HepG2 (cell line): ENCODE results near the gene ELAC2. TPM values are rescaled to one million over a fixed set of nuclear protein-coding genes. Genes with fewer than 3 reads are reported as not detected.

Experiments used
- ATAC-seq: fragments of 200-7000 bp; cut with Tn5 transposase; 3 replicates; pipeline ENCODE4 v1.9.1; 2020; ENCODE audit warnings: mild to moderate bottlenecking, moderate library complexity
- BruUV-seq: library from RNA; stranded (reverse); fragments of 400-500 nt; replicated peaks from 2 replicates; lab custom pipeline; 2021; lab: Mats Ljungman, UMichigan
- CTCF ChIA-PET: fragments of 300-600 bp; formaldehyde crosslinking; extraction: SDS; loops from one replicate; lab custom pipeline; 2021; ENCODE audit warnings: low total read pairs, inconsistent platforms, low intra/inter-chr PET ratio; lab: Yijun Ruan, JAX
- POLR2A ChIA-PET: fragments of 350-600 bp; sonication (Branson Sonifier 250); formaldehyde crosslinking; loops from one replicate; lab custom pipeline; 2020; ENCODE audit warnings: antibody characterized with exemption, inconsistent platforms; lab: Yijun Ruan, JAX
- DNase-seq: peaks from one replicate; pipeline ENCODE4 v3.0.0-alpha.2; 2015; ENCODE audit warnings: low spot score
- FAIRE-seq: peaks from 3 replicates; lab custom pipeline; 2011; peaks lifted over from hg19 to GRCh38; lab: Jason Lieb, UNC
- H2AFZ ChIP-seq: one replicate; pipeline ENCODE4 v1.6.1; 2011; ENCODE audit warnings: low read length, inconsistent platforms
- H3K27ac ChIP-seq: fragments of 300-600 bp; 3 replicates; pipeline ENCODE4 v1.8.0; 2011; ENCODE audit warnings: mixed run types, mild to moderate bottlenecking, mixed read lengths, low read length, inconsistent platforms; ENCODE audit not compliant: insufficient read depth; ENCODE audit errors: extremely low read length
- H3K27me3 ChIP-seq, 2 experiments: fragments of 200-600 bp in 1 of 2; 2 replicates in 1 of 2; 3 replicates in 1 of 2; pipeline versions ENCODE4 v1.6.0 to v1.8.0; 2011; ENCODE audit warnings: low read length in 2 of 2, mild to moderate bottlenecking in 2 of 2, moderate library complexity in 2 of 2, inconsistent platforms in 1 of 2; ENCODE audit not compliant: insufficient read depth in 2 of 2, control insufficient read depth in 1 of 2
- H3K36me3 ChIP-seq, 2 experiments: fragments of 200-600 bp in 1 of 2; replicated peaks in 1 of 2; 2 replicates in 1 of 2; 3 replicates in 1 of 2; pipeline versions ENCODE4 v1.5.1 to v1.8.0; 2011; ENCODE audit warnings: low read length in 2 of 2, inconsistent platforms in 1 of 2; ENCODE audit not compliant: insufficient read depth in 2 of 2, control insufficient read depth in 1 of 2
- H3K4me1 ChIP-seq: 2 replicates; pipeline ENCODE4 v1.5.1; 2012; ENCODE audit warnings: low read length, inconsistent platforms; ENCODE audit not compliant: insufficient read depth
- H3K4me2 ChIP-seq: 2 replicates; pipeline ENCODE4 v1.6.0; 2011; ENCODE audit warnings: low read depth, low read length, inconsistent platforms
- H3K4me3 ChIP-seq, 3 experiments: fragments of 200-600 bp in 1 of 3; sonication (generic), shearing (Covaris generic) in 1 of 3; replicated peaks in 1 of 3; 2 replicates each; pipeline ENCODE4 v1.5.1; 2011 to 2016; ENCODE audit warnings: low read length in 3 of 3, inconsistent platforms in 2 of 3, low read depth in 2 of 3, mild to moderate bottlenecking in 2 of 3, control low read depth in 1 of 3, mixed read lengths in 1 of 3; ENCODE audit not compliant: insufficient read depth in 1 of 3
- H3K79me2 ChIP-seq: one replicate; pipeline ENCODE4 v1.6.1; 2011; ENCODE audit warnings: low read length, inconsistent platforms; ENCODE audit not compliant: insufficient read depth
- H3K9ac ChIP-seq: 2 replicates; pipeline ENCODE4 v1.6.0; 2011; ENCODE audit warnings: mild to moderate bottlenecking, low read depth, low read length, inconsistent platforms; ENCODE audit not compliant: insufficient read depth
- H3K9me3 ChIP-seq: 2 replicates; pipeline ENCODE4 v1.5.1; 2012; ENCODE audit warnings: mild to moderate bottlenecking, low read length
- H4K20me1 ChIP-seq: 2 replicates; pipeline ENCODE4 v1.6.0; 2011; ENCODE audit warnings: inconsistent platforms, mild to moderate bottlenecking, low read length, moderate library complexity; ENCODE audit not compliant: insufficient read depth
- EEA1 ChIP-seq: sonication (generic); formaldehyde crosslinking; IDR thresholded peaks from 2 replicates; pipeline ENCODE4 v1.5.1; 2020; ENCODE audit warnings: mild to moderate bottlenecking, missing genetic modification reagents, borderline replicate concordance
- HOXA7 ChIP-seq: sonication (generic); formaldehyde crosslinking; IDR thresholded peaks from 2 replicates; pipeline ENCODE4 v1.8.1; 2022; ENCODE audit warnings: mild to moderate bottlenecking, missing genetic modification reagents, moderate library complexity
- ISX ChIP-seq: sonication (generic); formaldehyde crosslinking; conservative IDR thresholded peaks from 2 replicates; pipeline ENCODE4 v1.5.0; 2020; ENCODE audit warnings: missing genetic modification reagents
- LBX2 ChIP-seq: sonication (generic); formaldehyde crosslinking; IDR thresholded peaks from 2 replicates; pipeline ENCODE4 v1.5.0; 2020; ENCODE audit warnings: missing genetic modification reagents, mild to moderate bottlenecking, borderline replicate concordance
- MLLT10 ChIP-seq: sonication (generic); formaldehyde crosslinking; IDR thresholded peaks from 2 replicates; pipeline ENCODE4 v1.4.0; 2020; ENCODE audit warnings: missing genetic modification reagents
- MTA3 ChIP-seq: sonication (generic); formaldehyde crosslinking; IDR thresholded peaks from 2 replicates; pipeline ENCODE4 v1.4.0; 2020; ENCODE audit warnings: missing genetic modification reagents
- NR2F2 ChIP-seq: IDR thresholded peaks from 2 replicates; pipeline ENCODE4 v1.6.1; 2012; ENCODE audit warnings: low read depth, inconsistent platforms, borderline replicate concordance
- RFX3 ChIP-seq: IDR thresholded peaks from 2 replicates; pipeline ENCODE4 v1.6.1; 2016; ENCODE audit warnings: missing biosample characterization, missing genetic modification reagents
- ZFP90 ChIP-seq: sonication (generic); formaldehyde crosslinking; IDR thresholded peaks from 2 replicates; pipeline ENCODE4 v1.8.0; 2022; ENCODE audit warnings: missing genetic modification reagents, mild to moderate bottlenecking, inconsistent platforms, borderline replicate concordance
- ZNF160 ChIP-seq: sonication (generic); formaldehyde crosslinking; IDR thresholded peaks from 2 replicates; pipeline ENCODE4 v1.8.0; 2022; ENCODE audit warnings: mild to moderate bottlenecking, inconsistent platforms, missing genetic modification reagents
- ZNF367 ChIP-seq: sonication (generic); formaldehyde crosslinking; IDR thresholded peaks from 2 replicates; pipeline ENCODE4 v1.4.0; 2020; ENCODE audit warnings: missing genetic modification reagents, borderline replicate concordance
- ZNF431 ChIP-seq: sonication (generic); formaldehyde crosslinking; IDR thresholded peaks from 2 replicates; pipeline ENCODE4 v1.9.0; 2022; ENCODE audit warnings: missing genetic modification reagents, low read depth, mild to moderate bottlenecking, borderline replicate concordance
- ZNF451 ChIP-seq: sonication (generic); formaldehyde crosslinking; IDR thresholded peaks from 2 replicates; pipeline ENCODE4 v1.5.0; 2020; ENCODE audit warnings: mild to moderate bottlenecking, missing genetic modification reagents
- ZNF563 ChIP-seq: sonication (generic); formaldehyde crosslinking; IDR thresholded peaks from 2 replicates; pipeline ENCODE4 v1.8.0; 2022; ENCODE audit warnings: mild to moderate bottlenecking, moderate library complexity, missing genetic modification reagents
- ZNF639 ChIP-seq: conservative IDR thresholded peaks from 2 replicates; pipeline ENCODE4 v1.6.1; 2018; ENCODE audit warnings: missing genetic modification reagents
- WGBS: methylation state at CpG from one replicate; pipeline ENCODE4 v1.1.6; 2017; ENCODE audit warnings: low lambda C conversion rate; 5-methylcytosine and 5-hydroxymethylcytosine counted together
- in situ Hi-C: cut with HindIII; loops from 2 replicates; pipeline ENCODE4 v1.10.0; 2017; ENCODE audit warnings: low pct_unique_long_range_greater_than_20kb; ENCODE audit not compliant: extremely low pct_ligation_motif_present
- intact Hi-C: fragments of 100-400 bp; cut with micrococcal nuclease; formaldehyde crosslinking; loops from one replicate; pipeline ENCODE4 v1.10.0; 2022; ENCODE audit not compliant: unreplicated experiment
- polyA plus RNA-seq, 8 experiments: library from polyadenylated mRNA; depleted of rRNA in 3 of 8; stranded (reverse) in 7 of 8; unstranded in 1 of 8; fragments of >200 nt; fragmentation: Illumina TruSeq in 4 of 8; extraction: Trizol in 4 of 8; gene quantifications; 2 replicates each; pipeline versions ENCODE4 v1.2.1 to v1.2.3, GENCODE V29; 2011 to 2016; ENCODE audit warnings: low read depth in 4 of 8, missing spikeins in 1 of 8, mixed read lengths in 1 of 8; ENCODE audit not compliant: insufficient read depth in 1 of 8
- total RNA-seq, 5 experiments: library from RNA; depleted of rRNA; stranded (reverse); fragments of >200 nt; fragmentation: Illumina TruSeq; extraction: Trizol; gene quantifications; 2 replicates each; pipeline ENCODE4 v1.2.3, GENCODE V29; 2016; ENCODE audit warnings: low read depth in 1 of 5

Gene ELAC2
- total and polyA plus RNA-seq, 2 of the 13 experiments (the other 11 are each of a cell fraction or from before 2014, with no cell fraction given): 35.6 to 50.4 TPM

GRCh38 chr17:12966413-12966812, 51.4 kb downstream of the ELAC2 start:
- BruUV-seq: no TSS peak
- H2AFZ ChIP-seq: no peak overlapping the region
- DNase-seq (no peak), ATAC-seq (no peak), FAIRE-seq (no peak)
- in situ Hi-C loops (no loop called here), intact Hi-C loops (no loop called here)
- no peaks in the 10 kb centered on the region for H4K20me1 ChIP-seq
- no peak overlapping the region for H3K27ac ChIP-seq
- H3K4me1 ChIP-seq: no peaks in the 10 kb centered on the region
- CTCF ChIA-PET: no interaction called here
- no peak overlapping the region for H3K4me2 ChIP-seq
- WGBS: 39% methylated on average over 5 of the region's 5 CpGs
- no peaks in the 10 kb centered on the region for H3K36me3 ChIP-seq
- no peaks in the 10 kb centered on the region for H3K79me2 ChIP-seq
- POLR2A ChIA-PET: no interaction called here
- H3K9me3 ChIP-seq: no peaks in the 10 kb centered on the region
- H3K9ac ChIP-seq: no peak overlapping the region
- no peak overlapping the region for H3K4me3 ChIP-seq
- H3K27me3 ChIP-seq: no peaks in the 10 kb centered on the region
- TF ChIP-seq ZNF563 (CRISPR knock-in tag) (no peak), LBX2 (no peak), ZNF160 (CRISPR knock-in tag) (no peak), HOXA7 (CRISPR knock-in tag) (no peak), MTA3 (CRISPR knock-in tag) (no peak), ZNF431 (no peak), MLLT10 (no peak), ZNF639 (CRISPR knock-in tag) (no peak), ZFP90 (CRISPR knock-in tag) (no peak), EEA1 (CRISPR knock-in tag) (no peak), ZNF451 (CRISPR knock-in tag) (no peak), ISX (CRISPR knock-in tag) (no peak), RFX3 (no peak), NR2F2 (no peak), ZNF367 (no peak)
